ENCODE data around the gene CHAD.

GRCh38 chr17:50471009-50471905 lies 2.6 kb upstream of the CHAD start:
- no peak for TF ChIP-seq CTCF (IDR thresholded peaks at IDR 0.05)
- no peak for TF ChIP-seq POLR2A (IDR thresholded peaks at IDR 0.05)

Data from lower leg skin (tissue), 3 donors.